ENCODE measurements around the gene MYO15A.

GRCh38 chr17:18106211-18106610, 2.3 kb upstream of the MYO15A start:
- no peak for TF ChIP-seq CTCF (IDR thresholded peaks at IDR 0.05)
- TF ChIP-seq POLR2A (IDR thresholded peaks at IDR 0.05; ENCODE audit: low read depth): no peak

All from esophagus muscularis mucosa (tissue), 3 donors.